ENCODE data around the gene CDH4. TPM values are rescaled to one million over a fixed set of nuclear protein-coding genes. Genes with fewer than 3 reads are reported as not detected.

Gene CDH4
- polyA plus RNA-seq, 1 experiment = 1.5 TPM

DNA sequence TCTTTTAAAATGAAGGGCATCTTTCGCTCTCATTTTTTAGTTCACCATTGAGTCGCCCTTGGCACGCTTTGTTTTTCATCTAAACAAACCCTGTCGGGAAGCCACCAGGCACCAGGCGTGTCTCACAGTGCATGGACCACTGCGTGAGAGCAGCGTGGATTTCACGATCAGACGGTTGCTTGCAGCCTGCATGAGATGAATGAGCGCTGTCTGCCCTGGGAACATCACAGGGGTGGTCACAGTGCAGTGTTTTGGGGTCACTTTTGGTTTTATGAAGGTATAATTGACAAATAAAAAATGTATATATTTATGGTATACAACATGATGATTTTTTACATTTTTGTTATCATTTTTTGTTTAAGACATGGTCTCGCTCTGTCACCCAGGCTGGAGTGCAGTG is 61.3 kb downstream of the CDH4 start:
- Histone ChIP-seq H3K36me3 (ENCODE audit: control insufficient read depth, insufficient read depth, low read length) (no peaks in the 10 kb centered on the region), H3K27me3 (ENCODE audit: control insufficient read depth, insufficient read depth, low read length) (no peaks in the 10 kb centered on the region), H3K4me3 (ENCODE audit: low read depth, low read length) (no peak overlapping the region)
- ChIA-PET POLR2A (no interaction called here), CTCF (interaction anchor here (0.9 kb wide), 1 partner anchor 59 kb away, joined by 3 read pairs; no protein-coding TSS in a partner anchor)
- DNase-seq (ENCODE audit: low read depth) = no peak
- TF ChIP-seq, protein P1, sequence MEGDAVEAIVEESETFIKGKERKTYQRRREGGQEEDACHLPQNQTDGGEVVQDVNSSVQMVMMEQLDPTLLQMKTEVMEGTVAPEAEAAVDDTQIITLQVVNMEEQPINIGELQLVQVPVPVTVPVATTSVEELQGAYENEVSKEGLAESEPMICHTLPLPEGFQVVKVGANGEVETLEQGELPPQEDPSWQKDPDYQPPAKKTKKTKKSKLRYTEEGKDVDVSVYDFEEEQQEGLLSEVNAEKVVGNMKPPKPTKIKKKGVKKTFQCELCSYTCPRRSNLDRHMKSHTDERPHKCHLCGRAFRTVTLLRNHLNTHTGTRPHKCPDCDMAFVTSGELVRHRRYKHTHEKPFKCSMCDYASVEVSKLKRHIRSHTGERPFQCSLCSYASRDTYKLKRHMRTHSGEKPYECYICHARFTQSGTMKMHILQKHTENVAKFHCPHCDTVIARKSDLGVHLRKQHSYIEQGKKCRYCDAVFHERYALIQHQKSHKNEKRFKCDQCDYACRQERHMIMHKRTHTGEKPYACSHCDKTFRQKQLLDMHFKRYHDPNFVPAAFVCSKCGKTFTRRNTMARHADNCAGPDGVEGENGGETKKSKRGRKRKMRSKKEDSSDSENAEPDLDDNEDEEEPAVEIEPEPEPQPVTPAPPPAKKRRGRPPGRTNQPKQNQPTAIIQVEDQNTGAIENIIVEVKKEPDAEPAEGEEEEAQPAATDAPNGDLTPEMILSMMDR (IDR thresholded peaks at IDR 0.05; ENCODE audit: insufficient read depth, low read depth, low read length) = no peak

DNA sequence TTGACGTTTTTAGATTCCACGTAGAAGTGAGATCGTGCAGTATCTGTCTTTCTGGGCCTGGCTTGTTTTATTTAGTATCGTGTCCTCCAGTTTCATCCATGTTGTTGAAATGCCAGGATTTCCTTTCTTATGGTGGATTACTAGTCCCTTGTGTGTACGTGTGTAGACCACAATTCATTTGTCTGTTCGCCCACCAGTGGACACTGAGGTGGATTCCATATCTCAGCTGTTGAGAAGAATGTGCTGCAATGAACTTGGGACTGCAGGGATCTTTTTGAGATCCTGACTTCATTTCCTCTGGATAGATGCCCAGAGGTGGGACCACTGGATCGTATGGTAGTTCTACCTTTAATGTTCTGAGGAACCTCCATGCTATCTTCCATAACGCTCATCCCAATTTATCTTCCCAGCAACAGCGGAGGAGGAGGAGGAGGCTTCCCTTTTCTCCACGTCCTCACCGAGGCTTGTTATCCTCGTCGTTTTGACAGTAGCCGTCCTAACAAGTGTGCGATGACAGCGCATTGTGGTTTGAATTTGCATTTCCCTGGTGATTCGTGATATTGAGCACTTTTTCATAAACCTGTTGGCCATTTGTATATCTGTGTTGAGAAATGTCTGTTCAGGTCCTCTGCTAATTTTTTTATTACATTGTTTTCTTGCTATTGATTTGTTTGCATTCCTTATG is 62.4 kb downstream of the CDH4 start:
- ChIA-PET CTCF (interaction anchor here (0.9 kb wide), 1 partner anchor 60 kb away, joined by 3 read pairs; no protein-coding TSS in a partner anchor), POLR2A (no interaction called here)
- DNase-seq (ENCODE audit: low read depth) = no peak

GRCh38 chr20:61315319-61315718 is 63.3 kb downstream of the CDH4 start:
- no peaks in the 10 kb centered on the region for H3K36me3 ChIP-seq (ENCODE audit: control insufficient read depth, insufficient read depth, low read length)
- DNase-seq (ENCODE audit: low read depth) = no peak
- ChIA-PET POLR2A (no interaction called here), CTCF (no interaction called here)
- H3K4me3 ChIP-seq (ENCODE audit: low read depth, low read length) = no peak overlapping the region
- no peaks in the 10 kb centered on the region for H3K27me3 ChIP-seq (ENCODE audit: control insufficient read depth, insufficient read depth, low read length)
- TF ChIP-seq, protein P1 (IDR thresholded peaks at IDR 0.05; ENCODE audit: insufficient read depth, low read depth, low read length) = no peak

More for the DNA sequence above, 62.4 kb downstream of the CDH4 start:
- Histone ChIP-seq H3K36me3 (ENCODE audit: control insufficient read depth, insufficient read depth, low read length) (no peaks in the 10 kb centered on the region), H3K27me3 (ENCODE audit: control insufficient read depth, insufficient read depth, low read length) (no peaks in the 10 kb centered on the region), H3K4me3 (ENCODE audit: low read depth, low read length) (no peak overlapping the region)
- TF ChIP-seq, protein P1 (IDR thresholded peaks at IDR 0.05; ENCODE audit: insufficient read depth, low read depth, low read length) = no peak

DNA sequence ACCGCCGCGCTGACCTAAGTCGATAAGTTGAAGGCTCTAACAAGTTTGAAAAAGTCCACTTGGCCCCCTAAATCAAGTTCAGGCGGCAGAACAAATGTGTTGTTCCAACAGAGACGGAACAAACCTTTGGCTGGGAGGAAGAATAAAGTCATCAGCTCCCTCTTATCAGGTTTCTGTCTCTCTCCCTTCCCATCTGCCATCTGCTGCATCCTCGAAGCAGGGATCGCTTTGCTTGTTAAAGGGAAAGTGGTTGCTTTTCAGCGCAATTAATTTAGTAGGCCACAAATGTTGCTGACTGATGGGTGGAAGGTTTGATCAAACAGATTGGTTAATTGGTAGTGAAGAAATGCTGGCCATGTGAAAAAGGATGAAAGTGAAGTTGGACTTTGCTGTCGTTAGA is 64.3 kb downstream of the CDH4 start:
- H3K36me3 ChIP-seq (ENCODE audit: control insufficient read depth, insufficient read depth, low read length) = no peaks in the 10 kb centered on the region
- H3K27me3 ChIP-seq (ENCODE audit: control insufficient read depth, insufficient read depth, low read length) = no peaks in the 10 kb centered on the region
- ChIA-PET POLR2A (no interaction called here), CTCF (no interaction called here)
- no peak overlapping the region for H3K4me3 ChIP-seq (ENCODE audit: low read depth, low read length)
- no peak for DNase-seq (ENCODE audit: low read depth)
- TF ChIP-seq, protein P1 (IDR thresholded peaks at IDR 0.05; ENCODE audit: insufficient read depth, low read depth, low read length) = no peak

DNA sequence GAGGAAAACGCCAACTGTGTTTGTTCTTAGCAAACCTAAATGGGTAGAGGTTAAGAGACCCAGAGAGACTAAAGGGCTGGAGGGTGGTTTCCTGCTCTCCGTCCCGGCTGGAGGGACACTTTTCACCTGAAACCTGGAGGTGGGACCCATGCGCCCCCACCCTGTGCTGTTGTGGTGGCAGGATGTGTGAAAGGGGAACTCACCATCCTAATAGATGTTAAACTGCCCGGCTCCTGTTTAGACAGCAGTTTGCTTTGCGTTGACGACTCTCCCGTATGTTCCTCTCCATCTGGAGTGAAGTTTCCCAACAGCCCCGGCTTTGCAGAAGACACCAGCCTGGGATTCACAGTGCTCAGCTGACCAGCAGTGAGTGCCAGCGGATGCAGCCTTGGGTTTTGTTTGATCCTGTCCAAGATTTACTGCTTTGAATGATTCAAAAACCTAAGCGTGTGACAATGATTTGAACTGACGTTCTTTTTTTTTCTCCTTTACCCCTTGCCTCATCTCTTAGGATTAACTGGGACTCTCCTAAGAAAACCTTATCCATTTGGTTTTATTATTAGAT is 66.0 kb downstream of the CDH4 start:
- CTCF ChIA-PET = no interaction called here
- H3K36me3 ChIP-seq (ENCODE audit: control insufficient read depth, insufficient read depth, low read length) = no peaks in the 10 kb centered on the region
- TF ChIP-seq, protein P1 (IDR thresholded peaks at IDR 0.05; ENCODE audit: insufficient read depth, low read depth, low read length) = no peak
- no peak for DNase-seq (ENCODE audit: low read depth)
- H3K4me3 ChIP-seq (ENCODE audit: low read depth, low read length) = no peak overlapping the region
- POLR2A ChIA-PET = no interaction called here
- H3K27me3 ChIP-seq (ENCODE audit: control insufficient read depth, insufficient read depth, low read length) = no peaks in the 10 kb centered on the region

Data from BJ (cell line).